Medulla oblongata (tissue), 1 donor: ENCODE measurements around the gene THSD7A.

Experiments
- DNase-seq: peaks from one replicate; pipeline ENCODE4 v3.0.0-alpha.2; 2015; ENCODE audit errors: extremely low spot score

THSD7A gene, protein sequence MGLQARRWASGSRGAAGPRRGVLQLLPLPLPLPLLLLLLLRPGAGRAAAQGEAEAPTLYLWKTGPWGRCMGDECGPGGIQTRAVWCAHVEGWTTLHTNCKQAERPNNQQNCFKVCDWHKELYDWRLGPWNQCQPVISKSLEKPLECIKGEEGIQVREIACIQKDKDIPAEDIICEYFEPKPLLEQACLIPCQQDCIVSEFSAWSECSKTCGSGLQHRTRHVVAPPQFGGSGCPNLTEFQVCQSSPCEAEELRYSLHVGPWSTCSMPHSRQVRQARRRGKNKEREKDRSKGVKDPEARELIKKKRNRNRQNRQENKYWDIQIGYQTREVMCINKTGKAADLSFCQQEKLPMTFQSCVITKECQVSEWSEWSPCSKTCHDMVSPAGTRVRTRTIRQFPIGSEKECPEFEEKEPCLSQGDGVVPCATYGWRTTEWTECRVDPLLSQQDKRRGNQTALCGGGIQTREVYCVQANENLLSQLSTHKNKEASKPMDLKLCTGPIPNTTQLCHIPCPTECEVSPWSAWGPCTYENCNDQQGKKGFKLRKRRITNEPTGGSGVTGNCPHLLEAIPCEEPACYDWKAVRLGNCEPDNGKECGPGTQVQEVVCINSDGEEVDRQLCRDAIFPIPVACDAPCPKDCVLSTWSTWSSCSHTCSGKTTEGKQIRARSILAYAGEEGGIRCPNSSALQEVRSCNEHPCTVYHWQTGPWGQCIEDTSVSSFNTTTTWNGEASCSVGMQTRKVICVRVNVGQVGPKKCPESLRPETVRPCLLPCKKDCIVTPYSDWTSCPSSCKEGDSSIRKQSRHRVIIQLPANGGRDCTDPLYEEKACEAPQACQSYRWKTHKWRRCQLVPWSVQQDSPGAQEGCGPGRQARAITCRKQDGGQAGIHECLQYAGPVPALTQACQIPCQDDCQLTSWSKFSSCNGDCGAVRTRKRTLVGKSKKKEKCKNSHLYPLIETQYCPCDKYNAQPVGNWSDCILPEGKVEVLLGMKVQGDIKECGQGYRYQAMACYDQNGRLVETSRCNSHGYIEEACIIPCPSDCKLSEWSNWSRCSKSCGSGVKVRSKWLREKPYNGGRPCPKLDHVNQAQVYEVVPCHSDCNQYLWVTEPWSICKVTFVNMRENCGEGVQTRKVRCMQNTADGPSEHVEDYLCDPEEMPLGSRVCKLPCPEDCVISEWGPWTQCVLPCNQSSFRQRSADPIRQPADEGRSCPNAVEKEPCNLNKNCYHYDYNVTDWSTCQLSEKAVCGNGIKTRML (N-terminal part only)

GRCh38 chr7:11831736-11832495 lies at the start of gene THSD7A:
THSD7A (minus strand) TSS chr7:11832198; CDS start chr7:11831946, 252 bp downstream.
- peak; percentile 52 for DNase-seq

GRCh38 chr7:11881680-11882079 lies 49.7 kb upstream of the THSD7A start:
- DNase-seq, result no peak

DNA sequence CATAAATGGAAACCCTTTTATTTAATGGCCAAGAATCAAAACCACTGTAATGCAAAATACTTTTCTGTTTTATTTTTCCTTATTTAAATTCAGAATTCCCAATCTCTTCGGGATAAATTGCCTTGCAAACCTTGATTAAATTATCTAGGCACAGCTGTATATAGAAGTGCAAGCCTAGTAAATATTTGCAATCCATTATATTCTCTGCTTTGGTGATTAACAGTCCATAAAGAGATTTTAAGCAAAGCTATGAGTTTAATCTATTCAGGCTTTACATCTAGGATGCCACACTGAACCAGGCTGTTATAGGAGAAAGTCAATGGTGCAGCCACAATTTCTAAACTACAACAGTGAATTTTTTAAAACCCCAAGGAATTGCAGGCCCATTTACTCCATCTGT lies 43.6 kb upstream of the THSD7A start:
- DNase-seq, result no peak

DNA sequence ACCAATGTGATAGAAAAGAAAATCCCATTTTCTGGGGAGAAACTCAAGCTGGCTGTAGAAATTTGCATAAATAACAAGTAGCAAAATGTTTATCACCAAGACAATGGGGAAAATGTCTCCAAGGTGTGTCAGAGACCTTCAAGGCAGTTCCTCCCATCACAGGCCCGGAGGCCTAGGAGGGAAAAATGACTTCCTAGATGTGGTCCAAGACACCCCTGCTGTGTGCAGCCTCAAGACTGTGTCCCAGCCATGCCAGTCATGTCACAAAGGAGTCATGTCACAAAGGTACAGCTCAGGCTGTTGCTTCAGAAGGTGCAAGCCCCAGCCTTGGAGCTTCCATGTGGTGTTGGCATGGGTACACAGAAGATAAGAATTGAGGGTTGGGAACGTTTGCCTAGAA lies 33.7 kb upstream of the THSD7A start:
- no peak for DNase-seq

- DNase-seq, result no peak
These were observed 26.8 kb upstream of the THSD7A start for GRCh38 chr7:11858622-11859302.

GRCh38 chr7:11858026-11858425 lies 26.0 kb upstream of the THSD7A start:
- no peak for DNase-seq

GRCh38 chr7:11848251-11848650 lies 16.3 kb upstream of the THSD7A start:
- DNase-seq, result no peak

DNA sequence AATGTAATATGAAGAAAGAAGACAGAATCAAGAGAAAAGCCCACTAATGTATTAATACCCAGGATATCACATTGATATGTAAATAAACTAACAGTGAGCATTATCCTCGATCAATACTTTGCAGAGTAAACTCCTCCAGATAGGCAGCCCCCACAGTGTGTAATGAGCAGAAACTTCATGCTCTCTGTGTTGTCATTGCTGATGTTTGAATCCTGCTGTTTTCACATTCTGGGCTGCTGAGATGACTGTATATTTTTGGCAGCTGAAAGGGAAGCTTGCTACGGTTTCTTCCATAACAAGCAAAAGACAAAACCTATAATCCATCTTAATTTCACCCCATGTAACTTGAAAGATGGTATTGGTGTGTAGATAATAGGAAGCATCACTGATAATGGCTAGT lies 15.3 kb upstream of the THSD7A start:
- no peak for DNase-seq

DNA sequence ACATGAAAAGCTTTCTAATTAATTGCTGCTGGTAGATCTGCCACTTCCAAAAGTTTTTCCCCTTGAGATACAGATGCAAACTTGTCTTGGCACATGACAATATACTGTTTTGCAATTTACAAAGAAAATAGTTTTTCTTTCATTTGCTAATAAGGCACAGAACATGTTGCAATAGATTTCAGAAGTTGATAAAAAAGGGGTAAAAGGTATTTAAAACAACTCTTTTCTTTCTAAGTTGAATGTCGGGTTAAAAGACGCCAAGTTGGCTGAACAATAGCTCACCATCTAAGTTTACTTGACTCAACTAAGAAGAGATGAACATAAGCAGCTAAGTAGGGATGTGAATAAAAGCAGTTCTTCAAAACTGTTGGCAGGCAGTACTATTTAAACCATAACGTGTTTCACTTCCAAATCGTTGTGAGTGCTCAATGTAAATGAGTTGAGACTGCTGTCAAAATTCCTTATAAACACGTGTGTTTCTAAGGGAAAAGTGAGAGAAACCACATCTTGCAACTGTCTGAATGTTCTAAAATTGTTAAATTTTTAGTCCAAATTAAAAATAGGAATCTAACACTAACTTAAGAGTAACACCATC lies 14.5 kb upstream of the THSD7A start:
- DNase-seq, result no peak

DNA sequence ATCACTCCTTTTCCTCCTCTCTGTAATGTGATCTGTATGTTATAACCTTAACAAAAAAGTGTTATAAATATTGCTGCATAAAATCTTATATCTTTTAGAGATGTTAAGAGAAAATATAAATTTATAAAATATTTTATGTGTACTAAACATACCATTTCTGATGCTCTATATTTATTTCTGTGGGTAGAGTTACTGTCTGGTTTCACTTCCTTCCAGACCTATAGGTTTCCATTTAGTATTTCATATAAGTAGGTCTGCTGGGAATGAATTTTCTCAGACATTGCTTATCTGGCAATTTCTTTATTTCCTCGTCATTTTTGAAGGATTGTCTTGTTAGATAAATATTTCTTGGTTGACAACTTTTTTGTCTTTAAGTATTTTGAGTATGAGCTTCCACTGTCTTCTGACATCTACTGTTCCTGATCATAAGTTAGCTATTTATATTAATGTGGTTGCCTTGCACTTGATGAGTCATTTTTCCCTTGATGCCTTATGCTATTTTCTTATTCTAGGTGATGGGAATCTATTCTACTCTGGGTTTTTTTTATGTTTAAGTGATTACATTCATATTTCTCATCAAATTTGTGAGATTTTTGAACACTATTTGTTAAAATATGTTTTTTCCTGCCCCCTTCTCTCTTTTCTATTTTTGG lies 11.2 kb upstream of the THSD7A start:
- DNase-seq, result no peak

GRCh38 chr7:11841657-11842056 lies 9.7 kb upstream of the THSD7A start:
- DNase-seq, result no peak

GRCh38 chr7:11835260-11835659 lies 3.3 kb upstream of the THSD7A start:
- no peak for DNase-seq

GRCh38 chr7:11833431-11833830 lies 1.4 kb upstream of the THSD7A start:
- DNase-seq, result no peak

DNA sequence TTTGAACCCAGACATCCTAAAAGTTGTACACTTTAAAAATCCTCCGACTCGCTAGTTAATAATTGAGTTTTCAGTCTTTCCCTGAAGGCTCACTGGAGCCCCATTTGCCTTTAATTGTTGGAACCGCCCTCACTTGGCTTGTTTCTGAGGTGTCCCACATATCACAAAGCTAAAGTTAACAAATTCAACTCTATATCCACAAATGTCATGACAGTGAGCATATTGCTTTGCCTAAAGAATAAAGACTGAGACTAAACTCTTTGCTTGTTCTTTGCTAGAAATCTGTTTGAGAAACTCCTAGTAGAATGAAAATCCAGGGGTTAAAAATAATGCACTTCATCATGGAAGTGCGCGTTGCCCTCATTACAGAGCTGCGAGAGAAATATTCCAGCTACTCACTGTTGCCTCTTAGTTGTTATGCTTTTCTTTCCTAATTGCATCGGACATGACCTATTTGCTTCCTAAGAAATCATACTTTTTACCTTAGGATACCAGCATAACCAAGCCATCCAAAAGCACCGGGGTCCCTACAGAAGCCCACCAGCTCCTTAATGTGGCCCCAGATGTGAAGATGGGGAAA lies 752 bp downstream of the THSD7A start:
- DNase-seq, result peak; percentile 25

DNA sequence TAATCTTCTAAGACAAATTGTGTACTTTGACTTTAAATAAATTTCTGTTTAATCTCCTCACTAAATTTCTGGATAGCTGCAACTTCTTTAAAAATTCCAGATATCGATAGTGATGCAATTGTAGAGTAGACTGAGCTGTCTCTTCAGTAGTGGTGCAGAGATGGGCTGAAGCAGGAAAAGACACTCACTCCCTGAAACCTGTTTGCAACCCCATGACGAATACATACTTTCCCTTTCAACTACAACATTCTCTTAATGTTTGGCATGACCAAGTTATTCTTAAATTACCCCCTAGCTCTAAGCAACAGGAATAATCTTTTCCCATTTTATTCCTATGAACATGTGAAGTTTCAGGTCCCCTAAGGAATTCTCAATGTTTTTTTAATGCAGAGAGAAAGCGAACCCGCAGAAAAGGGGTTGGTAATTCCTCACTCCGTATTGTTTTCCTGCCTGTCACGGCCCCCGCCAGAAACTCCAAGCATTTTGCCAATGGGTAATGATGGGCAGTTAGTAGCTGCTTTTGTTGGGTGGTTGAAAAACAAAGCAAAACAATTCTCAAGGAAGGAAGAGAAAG lies 1.3 kb downstream of the THSD7A start:
- peak; percentile 15 for DNase-seq

DNA sequence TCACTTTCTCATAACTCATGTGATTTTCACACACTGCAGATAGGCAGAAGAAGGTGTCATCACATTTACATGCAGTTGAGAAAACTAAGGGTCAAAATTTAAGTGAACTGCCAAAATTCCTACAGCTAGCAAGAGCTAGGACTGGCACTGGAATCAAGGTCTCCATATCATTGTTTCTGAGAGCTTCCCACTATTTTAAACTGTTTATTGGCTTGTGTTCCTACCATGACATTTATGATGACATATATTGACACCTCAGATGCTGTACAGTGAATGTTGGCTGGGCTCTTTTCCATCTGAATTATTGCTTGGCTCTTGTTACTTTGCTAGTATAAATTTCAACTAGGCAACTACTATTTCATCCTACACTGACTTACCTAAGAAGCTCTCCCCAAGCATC lies 2.0 kb downstream of the THSD7A start:
- no peak for DNase-seq

- DNase-seq, result no peak
These were observed 12.1 kb downstream of the THSD7A start for GRCh38 chr7:11819947-11820346.

DNA sequence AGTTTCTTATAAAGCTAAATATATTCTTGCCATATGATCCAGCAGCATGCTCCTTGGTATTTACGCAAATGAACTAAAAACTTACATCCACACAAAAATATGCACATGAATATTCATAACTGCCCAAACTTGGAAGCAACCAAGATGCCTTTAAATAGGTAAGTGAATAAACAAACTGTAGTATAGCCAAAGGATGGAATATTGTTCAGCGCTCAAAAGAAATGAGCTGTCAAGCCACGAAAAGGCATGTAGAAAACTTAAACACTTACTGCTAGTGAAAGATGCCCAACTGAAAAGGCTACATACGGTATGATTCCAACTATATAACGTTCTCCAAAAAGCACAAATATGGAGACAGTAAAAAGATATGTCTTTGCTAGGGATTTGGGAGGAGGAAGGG lies 12.7 kb downstream of the THSD7A start:
- no peak for DNase-seq

DNA sequence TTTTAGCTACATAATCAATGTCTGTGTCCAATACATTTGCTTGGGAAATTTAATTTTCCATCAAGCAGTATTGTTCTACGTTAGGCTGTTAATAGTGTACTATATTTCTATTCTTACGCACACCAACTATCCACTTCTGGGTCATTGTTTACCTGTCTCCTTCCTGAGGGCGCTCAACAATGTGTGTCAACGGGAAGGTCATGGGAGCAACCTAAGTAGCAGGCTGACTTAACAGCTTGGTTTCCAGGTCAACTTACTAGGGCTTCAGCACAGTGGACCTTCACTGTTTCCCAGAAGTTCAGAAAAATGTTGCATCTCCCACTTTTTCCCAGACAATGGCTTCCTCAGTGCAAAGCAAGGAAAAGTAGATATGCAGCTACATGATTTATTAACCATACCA lies 13.7 kb downstream of the THSD7A start:
- no peak for DNase-seq
